Activated CD8-positive, alpha-beta memory T cell treated with anti-CD3 and anti-CD28 coated beads, Interleukin-2, amount 50 U/mL, for 24 hours (primary cell): ENCODE measurements around the gene GPR78.

Experiments used
- DNase-seq: peaks from one replicate; pipeline ENCODE4 v3.0.0-alpha.2; 2020; ENCODE audit errors: extremely low read depth

GPR78 gene

DNA sequence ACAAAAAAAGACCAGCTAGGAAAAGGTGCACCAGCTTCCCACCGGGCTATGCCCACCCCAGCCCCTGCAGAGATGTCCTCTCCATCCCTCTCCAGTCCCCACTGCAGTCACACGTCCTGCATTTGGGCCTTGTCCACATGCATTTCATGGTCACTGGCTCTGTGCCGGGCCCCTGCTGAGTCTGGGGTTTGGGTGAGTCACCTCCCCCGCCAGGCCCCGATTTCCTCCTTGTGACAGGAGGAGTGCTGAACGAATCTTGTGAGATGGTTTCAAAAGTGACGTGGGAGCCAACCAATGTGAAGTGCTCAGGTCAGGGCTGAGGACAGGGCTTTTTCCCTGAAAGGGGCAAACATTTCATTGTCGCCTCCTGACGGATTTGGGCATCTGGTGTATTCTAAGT, 19.5 kb downstream of the GPR78 start:
- DNase-seq, result no peak

GRCh38 chr4:8600266-8600665, 20.1 kb downstream of the GPR78 start:
- DNase-seq, result no peak

- DNase-seq, result no peak
These were observed 20.5 kb downstream of the GPR78 start for GRCh38 chr4:8600686-8601085.

GRCh38 chr4:8601086-8601485, 20.9 kb downstream of the GPR78 start:
- no peak for DNase-seq

DNA sequence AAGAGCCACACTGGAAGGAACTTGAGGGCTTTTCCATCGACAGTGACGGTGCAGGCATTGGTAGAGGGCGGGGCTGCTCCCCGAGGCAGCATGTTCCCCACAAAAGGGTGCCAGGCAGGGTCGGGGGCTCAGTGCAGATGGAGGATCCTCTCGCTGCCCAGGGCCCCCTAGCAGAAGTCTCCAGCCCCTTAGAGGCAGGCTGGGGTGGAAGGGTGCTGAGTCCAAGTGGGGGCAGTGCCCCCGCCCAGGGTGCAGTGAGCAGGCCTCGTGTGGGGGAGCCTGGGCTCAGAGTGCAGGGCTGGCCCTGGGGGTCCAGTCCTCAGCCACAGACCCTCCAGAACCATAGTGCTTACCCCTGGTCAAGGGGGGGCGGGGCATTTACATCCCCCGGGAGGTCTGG, 21.4 kb downstream of the GPR78 start:
- DNase-seq, result no peak

DNA sequence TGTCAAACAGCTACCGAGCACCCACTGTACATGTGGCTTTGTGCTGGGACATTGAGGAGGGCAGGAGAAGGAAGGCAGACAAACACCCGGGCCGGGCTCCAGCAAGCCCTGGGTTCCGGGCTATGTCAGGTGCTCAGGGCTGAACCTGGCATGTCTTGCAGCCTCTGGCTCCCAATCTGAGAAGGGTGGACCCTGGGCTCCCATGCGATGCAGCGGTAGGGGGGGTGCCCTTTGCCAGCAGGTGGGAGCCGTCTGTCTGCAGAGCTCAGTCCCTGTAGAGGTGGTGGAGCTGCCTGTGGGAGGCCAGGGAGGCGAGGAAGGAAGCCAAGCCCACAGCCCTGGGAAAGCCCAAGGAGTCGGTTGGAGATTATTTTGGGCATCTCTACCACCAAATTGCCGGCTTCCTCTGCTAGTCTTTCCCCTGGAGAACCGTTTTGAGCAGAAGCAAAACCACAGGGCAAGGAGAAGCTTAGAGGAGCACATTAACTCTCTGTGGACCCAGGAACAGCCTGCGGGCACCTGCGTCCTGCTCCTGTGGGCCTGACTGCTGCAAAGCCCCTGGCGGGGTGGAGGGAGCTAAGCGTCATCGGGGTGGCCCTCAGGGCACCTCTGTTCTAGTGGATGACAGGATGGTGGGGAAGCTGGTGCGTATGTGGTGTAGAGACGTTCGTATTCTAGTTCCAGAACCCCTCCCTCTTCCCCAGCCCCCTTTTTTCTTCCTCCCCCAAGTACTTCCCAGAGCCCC, 22.7 kb downstream of the GPR78 start:
- no peak for DNase-seq

DNA sequence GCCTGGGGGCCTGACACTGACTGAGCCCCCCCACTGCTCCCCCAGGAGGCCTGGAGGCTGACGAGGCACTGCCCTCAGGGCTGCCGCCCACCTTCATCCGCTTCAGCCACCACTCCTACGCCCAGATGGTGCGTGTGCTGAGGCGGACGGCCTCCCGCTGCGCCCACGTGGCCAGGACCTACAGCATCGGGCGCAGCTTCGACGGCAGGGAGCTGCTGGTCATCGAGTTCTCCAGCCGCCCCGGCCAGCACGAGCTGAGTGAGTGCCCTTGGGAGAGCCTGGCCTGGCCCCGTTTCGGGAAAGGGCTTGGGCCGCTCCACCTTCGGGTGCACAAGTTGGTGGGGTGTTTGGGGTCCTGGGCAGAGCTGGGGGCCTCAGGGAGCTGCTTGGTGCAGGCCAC, 23.7 kb downstream of the GPR78 start:
- no peak for DNase-seq

DNA sequence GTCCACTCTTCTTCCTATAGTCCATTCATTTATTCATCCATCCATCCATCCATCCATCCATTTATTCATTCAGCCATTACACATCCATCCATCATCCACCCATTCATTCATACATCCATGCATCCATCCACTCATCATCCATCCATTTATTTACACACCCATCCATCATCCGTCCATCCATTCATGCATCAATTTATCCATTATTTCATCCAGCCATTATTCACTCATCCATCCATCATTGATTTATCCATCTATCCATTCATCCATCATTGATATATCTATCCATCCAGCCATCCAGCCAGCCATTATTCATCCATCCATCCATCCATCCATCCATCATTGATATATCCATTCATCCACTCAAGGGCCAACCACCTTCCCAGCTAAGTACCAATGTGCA, 25.1 kb downstream of the GPR78 start:
- no peak for DNase-seq

DNA sequence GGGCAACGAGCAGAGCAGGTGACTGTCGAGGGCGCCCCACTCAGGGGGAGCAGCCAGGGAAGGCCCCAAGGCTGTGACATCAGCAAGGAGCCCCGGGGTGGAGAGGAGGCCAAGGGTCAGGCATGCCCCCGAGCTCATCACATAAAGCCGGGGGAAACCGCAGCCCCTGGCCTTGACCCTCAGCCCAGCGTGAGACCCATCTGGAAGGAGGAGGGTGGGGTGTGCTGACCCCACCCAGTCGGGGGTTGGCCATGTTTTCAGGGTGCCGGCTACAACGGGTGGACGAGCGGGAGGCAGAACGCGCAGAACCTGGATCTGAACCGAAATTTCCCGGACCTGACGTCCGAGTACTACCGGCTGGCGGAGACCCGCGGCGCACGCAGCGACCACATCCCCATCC, 26.3 kb downstream of the GPR78 start:
- DNase-seq, result no peak

DNA sequence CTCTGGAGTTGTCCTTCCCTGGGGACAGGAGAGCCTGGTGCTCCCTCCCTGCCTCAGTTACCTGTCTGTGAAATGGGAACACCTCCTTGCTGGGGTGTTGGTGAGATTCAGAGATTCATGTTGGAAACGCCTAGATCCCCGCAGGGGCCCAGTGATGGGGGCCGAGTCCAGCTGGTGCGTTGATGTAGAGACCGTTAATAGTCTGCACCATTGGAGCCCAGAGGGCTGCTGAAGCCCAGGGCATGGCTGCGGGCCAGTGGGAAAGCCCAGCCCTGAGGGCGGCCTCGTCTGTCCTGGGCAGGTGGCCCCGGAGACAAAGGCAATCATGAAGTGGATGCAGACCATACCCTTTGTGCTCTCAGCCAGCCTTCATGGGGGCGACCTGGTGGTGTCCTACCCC, 26.8 kb downstream of the GPR78 start:
- DNase-seq, result no peak

DNA sequence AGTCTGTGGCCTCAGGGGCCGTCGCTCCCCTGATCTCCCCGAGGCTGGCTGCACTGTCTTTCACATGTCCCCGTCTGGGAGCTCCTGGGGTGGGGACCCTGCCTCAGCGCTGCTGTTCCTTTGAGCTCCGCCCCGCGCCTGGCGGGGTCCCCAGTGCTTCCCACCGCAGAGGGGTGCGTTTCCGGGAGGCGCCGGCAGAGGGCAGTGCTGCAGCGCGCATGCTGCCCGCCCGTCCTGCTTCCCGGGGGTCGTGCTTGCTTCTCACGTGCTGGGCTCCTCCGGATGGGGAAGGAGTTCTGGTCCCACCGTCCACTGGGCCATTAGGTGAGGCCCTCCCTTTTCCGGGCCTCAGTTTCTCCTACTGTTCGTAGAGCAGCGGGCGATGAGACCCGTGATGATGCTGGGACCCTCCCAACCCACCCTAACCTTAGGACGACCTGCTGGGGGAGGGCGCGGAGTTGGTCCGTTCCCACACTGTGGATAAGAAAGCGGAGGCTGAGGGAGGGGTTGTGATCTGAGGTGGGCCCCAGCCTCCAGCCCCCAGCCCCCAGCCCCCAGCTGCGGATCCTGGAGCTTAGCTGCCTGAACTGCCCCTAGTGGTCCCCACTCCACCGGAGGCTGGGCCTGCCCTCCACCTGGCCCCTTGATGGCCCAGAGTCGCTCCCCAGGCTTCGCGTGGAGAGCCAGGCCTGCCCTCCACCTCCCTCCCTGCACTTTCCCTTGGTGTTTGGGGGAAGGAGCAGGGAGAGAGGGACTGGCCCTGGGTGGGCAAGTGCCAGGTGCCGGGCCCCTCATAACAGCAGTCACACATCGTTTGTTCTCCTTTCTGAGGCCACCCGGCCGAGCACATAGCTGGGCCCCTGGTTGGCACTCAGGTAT, 27.6 kb downstream of the GPR78 start:
- DNase-seq, result no peak

DNA sequence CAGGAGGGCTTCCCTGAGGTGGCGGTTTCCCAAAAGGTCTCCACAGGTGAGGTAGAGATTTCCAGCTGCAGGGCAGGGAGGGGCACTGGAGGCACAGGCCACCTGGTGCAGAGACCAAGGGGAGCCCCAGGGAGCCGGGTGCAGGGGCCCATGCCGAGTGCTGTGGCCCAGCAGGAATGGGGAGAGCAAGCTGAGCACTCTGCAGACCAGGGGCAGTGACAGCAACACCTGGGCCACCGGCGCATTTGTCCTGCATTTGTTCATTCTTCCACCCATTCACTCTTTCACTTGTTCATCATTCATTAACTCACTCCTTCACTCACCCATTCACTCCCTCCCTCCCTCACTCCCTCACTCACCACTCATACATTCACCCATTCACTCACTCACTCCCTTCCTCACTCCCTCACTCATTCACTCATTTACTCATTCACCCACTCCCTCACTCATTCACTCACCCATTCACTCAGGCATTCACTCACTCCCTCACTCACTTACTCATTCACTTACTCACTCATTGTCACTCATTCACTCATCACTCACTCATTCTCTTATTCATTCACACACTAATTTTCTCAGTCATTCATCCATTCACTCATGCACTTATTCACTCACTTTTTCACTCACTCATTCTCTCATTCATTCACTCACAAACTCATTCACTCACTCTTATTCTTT, 28.7 kb downstream of the GPR78 start:
- DNase-seq, result no peak

DNA sequence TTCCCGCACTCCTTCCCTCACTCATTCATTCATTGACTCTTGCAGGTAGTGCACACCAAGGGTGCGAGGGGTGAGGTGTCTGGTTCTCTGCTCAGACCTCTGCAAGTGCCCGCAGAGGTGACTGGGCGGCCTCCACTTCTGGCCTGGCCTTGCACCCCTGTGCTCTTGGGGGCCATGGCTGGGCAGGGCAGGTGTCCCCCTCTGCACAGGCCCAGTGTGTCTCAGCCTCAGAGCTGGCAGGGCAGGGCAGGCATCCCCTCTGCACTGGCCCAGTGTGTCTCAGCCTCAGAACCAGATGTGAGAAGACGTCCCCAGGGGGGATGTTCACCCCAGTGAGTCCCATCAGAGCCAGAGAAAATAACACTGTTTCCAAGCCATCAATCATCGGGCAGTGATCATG, 29.2 kb downstream of the GPR78 start:
- no peak for DNase-seq

- no peak for DNase-seq
These were observed 29.7 kb downstream of the GPR78 start for GRCh38 chr4:8609824-8610350.

GRCh38 chr4:8610858-8611616, 30.8 kb downstream of the GPR78 start:
- DNase-seq, result no peak

DNA sequence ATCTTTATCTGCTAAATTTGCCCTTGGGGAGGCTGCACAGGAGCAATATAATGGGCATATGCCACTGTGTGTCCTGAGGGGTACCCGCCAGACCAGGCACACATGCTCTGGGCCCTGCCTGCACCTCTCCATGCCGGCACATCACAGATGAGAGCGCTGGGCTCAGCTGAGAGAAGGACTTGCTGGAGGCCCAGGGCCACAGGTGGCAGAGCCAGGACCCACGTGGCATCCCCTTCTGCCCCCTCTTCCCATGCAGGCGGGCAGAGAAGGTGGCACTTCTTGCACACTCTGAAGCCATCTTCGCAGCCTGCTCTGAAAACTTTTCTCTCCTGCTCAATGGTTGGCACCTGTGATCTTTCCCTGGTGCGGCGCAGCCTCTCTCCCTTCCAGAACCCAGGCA, 32.5 kb downstream of the GPR78 start:
- no peak for DNase-seq

DNA sequence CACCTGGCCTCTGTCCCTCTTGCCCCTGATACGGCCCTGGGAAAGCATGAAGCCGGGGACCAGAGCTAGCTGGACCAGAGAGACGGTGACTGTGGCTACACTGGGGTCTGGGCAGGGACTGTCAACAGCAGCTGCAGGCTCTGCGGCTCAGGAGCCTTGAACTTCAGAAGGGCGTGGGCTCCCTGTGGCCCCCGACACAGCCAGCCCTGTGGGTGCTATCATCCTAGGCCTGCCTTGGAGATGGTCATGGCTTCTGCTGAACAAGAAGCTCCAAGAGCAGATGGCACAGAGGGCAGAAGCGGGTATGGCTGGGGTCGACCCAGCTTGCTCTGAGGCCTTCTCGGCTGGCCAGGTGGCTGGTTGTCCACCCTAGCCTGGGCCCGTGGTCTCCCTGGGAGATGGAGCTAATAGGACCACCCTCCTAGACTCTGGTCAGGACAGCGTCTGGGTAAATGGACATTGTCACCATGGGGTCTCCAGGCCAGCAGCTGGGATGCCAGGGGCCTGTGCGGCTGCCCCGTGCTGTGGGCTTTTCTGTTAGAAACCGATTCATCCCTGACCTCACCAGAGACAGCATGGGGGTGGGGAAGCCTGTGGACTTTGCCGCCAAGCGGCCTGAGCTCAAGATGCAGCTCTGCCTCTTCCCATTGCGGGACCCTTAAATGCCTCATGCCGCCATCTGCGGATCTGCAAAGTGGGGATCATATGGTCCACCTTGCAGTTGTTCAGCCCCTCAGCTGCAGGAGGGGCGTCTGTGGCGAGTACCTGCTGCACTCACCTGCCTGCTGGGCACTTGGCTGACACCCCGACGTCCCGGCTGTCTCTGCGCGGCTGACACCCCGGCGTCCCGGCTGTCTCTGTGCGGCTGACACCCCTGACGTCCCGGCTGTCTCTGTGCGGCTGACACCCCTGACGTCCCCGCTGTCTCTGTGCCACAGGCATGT, 33.5 kb downstream of the GPR78 start:
- DNase-seq, result no peak

- DNase-seq, result no peak
These were observed 34.4 kb downstream of the GPR78 start for GRCh38 chr4:8614365-8615193.

- DNase-seq, result no peak
These were observed 35.2 kb downstream of the GPR78 start for GRCh38 chr4:8615366-8615765.
